ENCODE measurements around the gene NAGPA.
"Not testable (repeated sequence)": the region's sequence is repeated elsewhere in the genome, so short reads cannot be mapped to it uniquely, and the experiment has no call there.

Gene NAGPA, protein sequence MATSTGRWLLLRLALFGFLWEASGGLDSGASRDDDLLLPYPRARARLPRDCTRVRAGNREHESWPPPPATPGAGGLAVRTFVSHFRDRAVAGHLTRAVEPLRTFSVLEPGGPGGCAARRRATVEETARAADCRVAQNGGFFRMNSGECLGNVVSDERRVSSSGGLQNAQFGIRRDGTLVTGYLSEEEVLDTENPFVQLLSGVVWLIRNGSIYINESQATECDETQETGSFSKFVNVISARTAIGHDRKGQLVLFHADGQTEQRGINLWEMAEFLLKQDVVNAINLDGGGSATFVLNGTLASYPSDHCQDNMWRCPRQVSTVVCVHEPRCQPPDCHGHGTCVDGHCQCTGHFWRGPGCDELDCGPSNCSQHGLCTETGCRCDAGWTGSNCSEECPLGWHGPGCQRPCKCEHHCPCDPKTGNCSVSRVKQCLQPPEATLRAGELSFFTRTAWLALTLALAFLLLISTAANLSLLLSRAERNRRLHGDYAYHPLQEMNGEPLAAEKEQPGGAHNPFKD

DNA sequence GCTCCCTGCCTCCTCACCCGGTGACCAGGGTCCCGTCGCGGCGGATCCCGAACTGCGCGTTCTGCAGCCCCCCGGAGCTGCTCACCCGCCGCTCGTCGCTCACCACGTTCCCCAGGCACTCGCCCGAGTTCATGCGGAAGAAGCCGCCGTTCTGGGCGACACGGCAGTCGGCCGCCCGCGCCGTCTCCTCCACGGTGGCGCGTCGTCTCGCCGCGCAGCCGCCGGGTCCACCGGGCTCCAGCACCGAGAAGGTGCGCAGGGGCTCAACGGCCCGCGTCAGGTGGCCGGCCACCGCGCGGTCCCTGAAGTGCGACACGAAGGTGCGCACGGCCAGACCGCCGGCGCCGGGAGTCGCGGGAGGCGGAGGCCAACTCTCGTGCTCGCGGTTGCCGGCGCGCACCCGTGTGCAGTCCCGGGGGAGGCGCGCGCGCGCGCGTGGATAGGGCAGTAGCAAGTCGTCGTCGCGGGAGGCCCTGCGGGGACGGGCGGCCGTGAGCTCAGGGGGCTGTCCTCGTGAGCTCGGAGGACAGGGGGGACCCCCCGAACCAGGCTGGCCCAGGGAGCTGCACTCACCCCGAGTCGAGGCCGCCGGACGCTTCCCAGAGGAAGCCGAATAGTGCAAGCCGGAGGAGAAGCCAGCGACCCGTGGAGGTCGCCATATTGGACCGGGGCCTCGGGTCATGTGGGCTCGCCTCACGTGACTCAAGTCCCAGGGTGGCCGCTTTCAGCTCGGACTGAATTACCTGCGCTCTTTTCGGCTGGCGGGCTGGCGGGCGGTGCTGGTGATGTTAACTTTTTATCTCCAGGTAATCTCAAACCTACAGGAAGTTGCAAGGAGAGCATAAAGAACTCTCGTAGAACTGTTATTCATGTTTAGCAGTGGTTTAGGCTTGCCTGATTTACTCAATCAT is at the start of gene NAGPA:
TSS of gene NAGPA (minus strand) at position 680 of the 911 bp plus-strand sequence. CDS start at position 659, 21 bp downstream.
- H3K27ac ChIP-seq: peak within 1 kb of the TSS; percentile 50 to 65
- peak; percentile 93 for DNase-seq (ENCODE audit: low spot score)

DNA sequence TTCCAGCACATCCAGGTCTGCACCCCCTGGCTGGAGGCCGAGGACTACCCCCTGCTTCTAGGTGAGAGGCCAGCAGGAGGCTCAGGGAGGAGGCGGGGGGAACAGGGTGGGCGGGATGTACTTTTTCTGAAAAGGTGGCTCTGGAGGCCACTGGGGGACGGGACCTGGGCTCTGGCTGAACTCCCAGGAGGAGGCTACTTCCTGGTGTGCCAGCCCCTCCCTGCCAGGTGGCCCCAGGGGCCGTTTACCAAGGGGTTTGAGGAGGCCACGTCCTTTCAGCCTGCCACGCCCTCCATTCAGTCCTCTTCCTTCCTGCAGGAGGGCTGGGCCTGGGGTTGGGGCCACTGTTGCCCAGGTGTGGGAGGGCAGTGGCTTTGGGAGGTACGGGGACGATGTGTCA is 47.3 kb upstream of the NAGPA start:
- H3K4me3 ChIP-seq; DNase-seq (ENCODE audit: low spot score); H3K27ac ChIP-seq: not testable (repeated sequence)

More for the DNA sequence above, at the start of gene NAGPA:
- TF ChIP-seq, protein P1, sequence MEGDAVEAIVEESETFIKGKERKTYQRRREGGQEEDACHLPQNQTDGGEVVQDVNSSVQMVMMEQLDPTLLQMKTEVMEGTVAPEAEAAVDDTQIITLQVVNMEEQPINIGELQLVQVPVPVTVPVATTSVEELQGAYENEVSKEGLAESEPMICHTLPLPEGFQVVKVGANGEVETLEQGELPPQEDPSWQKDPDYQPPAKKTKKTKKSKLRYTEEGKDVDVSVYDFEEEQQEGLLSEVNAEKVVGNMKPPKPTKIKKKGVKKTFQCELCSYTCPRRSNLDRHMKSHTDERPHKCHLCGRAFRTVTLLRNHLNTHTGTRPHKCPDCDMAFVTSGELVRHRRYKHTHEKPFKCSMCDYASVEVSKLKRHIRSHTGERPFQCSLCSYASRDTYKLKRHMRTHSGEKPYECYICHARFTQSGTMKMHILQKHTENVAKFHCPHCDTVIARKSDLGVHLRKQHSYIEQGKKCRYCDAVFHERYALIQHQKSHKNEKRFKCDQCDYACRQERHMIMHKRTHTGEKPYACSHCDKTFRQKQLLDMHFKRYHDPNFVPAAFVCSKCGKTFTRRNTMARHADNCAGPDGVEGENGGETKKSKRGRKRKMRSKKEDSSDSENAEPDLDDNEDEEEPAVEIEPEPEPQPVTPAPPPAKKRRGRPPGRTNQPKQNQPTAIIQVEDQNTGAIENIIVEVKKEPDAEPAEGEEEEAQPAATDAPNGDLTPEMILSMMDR (IDR thresholded peaks at IDR 0.05): no peak
- H3K4me3 ChIP-seq: peak within 1 kb of the TSS; percentile 84

DNA sequence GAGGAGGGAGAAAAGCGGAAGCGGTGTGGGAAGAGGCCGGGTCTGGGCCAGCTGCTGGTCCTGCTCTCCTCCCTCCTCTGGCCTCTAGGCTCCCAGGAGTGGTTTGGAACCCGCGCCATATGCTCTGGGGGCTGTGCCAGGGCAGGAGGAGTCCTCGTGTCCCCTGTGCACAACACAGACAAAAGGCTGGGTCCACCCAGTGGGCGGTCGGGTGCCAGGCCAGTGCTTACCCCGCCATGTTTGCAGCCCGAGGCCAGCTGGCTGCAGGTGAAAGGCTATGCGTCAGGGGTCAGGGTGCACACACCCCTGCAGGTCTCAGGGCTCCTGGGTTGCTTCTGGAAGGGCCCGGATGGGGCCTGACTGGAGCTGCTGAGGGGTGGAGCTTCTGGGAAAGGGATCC is 46.7 kb upstream of the NAGPA start:
- H3K27ac ChIP-seq; H3K4me3 ChIP-seq; DNase-seq (ENCODE audit: low spot score): not testable (repeated sequence)

DNA sequence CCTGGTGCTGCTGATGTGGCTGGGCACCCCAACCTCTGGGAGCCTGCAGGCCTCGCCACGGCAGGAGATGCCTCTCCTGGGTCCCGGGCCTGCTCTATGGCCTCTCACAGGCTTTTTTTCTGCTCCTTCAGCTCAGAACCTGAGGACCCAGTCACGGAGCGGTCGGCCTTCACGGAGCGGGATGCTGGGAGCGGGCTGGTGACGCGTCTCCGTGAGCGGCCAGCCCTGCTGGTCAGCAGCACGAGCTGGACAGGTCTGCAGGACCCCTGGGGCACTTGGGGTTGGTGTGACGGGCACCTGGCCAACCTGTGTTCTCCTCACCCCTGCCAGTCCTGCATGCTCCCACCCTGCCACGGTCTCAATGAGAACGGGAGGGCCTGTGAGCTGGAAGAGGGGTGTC is 44.9 kb upstream of the NAGPA start:
- DNase-seq (ENCODE audit: low spot score): no peak
- no peak overlapping the region for H3K27ac ChIP-seq

DNA sequence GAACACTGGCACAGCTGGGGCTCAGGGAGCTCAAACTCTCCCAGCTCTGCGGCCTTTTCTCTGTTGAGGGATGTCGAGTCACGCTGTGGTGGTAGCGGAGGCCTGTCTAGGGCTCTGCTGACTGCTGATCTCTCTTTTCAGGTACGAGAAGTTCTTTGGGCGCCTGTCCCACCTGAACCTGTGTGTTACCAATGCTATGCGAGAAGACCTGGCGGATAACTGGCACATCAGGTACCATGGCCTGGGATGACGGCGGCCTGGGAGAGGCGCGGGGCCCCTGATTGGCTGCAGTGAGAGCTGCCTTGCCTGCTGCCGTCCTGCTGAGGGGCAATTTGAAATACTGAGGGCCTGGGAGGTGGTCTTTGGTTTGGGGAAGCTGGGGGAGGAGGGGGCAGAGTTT is 43.6 kb upstream of the NAGPA start:
- DNase-seq (ENCODE audit: low spot score): no peak
- Histone ChIP-seq H3K4me3 (no peak overlapping the region), H3K27ac (no peak overlapping the region)
- TF ChIP-seq, protein P1 (IDR thresholded peaks at IDR 0.05): no peak

More for the DNA sequence above, 44.9 kb upstream of the NAGPA start:
- TF ChIP-seq, protein P1 (IDR thresholded peaks at IDR 0.05): no peak
- H3K4me3 ChIP-seq: no peak overlapping the region

DNA sequence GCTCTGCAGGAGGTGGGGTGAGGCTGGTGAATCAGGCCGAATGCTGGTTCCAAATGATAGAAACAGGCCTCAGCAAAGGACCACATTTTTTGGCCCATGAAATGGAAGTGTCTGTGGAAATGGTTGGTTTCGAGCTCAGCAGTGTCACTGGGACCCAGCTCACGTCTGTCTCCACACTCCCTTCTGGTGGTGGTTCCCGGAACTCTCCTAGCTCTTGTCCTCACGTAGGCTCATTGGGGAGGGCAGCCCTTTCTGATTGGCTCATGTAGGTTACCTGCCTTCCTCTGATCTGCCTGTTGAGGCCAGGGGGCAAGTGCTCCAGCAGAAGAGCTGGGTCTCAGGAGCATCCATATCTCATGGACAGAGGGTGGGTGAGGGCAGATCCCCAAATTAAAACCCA is 41.9 kb upstream of the NAGPA start:
- TF ChIP-seq, protein P1 (IDR thresholded peaks at IDR 0.05): no peak
- no peak overlapping the region for H3K4me3 ChIP-seq
- no peak overlapping the region for H3K27ac ChIP-seq
- no peak for DNase-seq (ENCODE audit: low spot score)

DNA sequence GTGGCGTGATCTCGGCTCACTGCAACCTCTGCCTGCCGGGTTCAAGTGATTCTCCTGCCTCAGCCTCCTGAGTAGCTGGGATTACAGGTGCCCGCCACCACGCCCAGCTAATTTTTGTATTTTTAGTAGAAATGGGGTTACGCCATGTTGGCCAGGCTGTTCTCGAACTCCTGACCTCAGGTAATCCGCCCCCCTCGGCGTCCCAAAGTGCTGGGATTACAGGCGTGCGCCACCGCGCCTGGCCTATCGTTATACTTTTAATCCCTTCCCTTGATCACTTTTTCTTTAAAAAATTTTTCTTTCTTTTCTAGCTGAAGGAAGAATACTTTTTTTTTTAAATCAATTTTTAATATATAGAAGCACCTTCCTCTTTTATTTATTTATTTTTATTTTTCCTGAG is 40.0 kb upstream of the NAGPA start:
- not testable (repeated sequence) for H3K4me3 ChIP-seq; DNase-seq (ENCODE audit: low spot score); H3K27ac ChIP-seq

DNA sequence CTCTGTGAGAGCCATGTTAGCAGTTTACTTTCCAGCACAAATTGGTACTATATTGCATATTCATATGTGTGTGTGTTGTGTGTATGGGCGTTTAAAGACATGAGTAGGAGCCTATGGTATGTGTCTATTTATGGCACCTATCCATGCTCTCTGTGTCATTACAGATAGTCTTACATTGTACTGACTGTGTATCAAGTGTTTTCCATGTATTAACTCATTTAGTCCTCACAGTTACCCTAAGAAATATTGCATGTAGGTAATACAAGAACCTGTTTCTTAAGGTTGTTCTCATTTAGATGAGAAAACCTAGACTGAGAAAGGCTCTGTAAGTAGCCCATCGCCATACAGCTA is 39.5 kb upstream of the NAGPA start:
- Histone ChIP-seq H3K27ac (no peak overlapping the region), H3K4me3 (no peak overlapping the region)
- TF ChIP-seq, protein P1 (IDR thresholded peaks at IDR 0.05): no peak
- DNase-seq (ENCODE audit: low spot score): no peak

Measured in coronary artery (tissue), 2 donors.